ENCODE measurements around the gene ATL1.

- no peak for TF ChIP-seq ATF1 (CRISPR knock-in tag; IDR thresholded peaks at IDR 0.05)
- no peak for TF ChIP-seq TCF12 (IDR thresholded peaks at IDR 0.05)
- TF ChIP-seq TCF12 (CRISPR knock-in tag; IDR thresholded peaks at IDR 0.05), result no peak
- TF ChIP-seq SMC3 (IDR thresholded peaks at IDR 0.05; ENCODE audit: low read length), result no peak
- no peak for TF ChIP-seq FUBP1 (CRISPR knock-in tag; IDR thresholded peaks at IDR 0.05; ENCODE audit: borderline replicate concordance)
- TF ChIP-seq ZNF816 (CRISPR knock-in tag; IDR thresholded peaks at IDR 0.05; ENCODE audit: borderline replicate concordance), result no peak
- TF ChIP-seq EZH2 (conservative IDR thresholded peaks at IDR 0.05; ENCODE audit: low read depth, low read length), result no peak
- TF ChIP-seq ZNF24 (IDR thresholded peaks at IDR 0.05), result no peak
- TF ChIP-seq ATF7 (IDR thresholded peaks at IDR 0.05), result no peak
- TF ChIP-seq ATF7 (CRISPR knock-in tag; IDR thresholded peaks at IDR 0.05), result no peak
- TF ChIP-seq ERF (CRISPR knock-in tag; IDR thresholded peaks at IDR 0.05), result no peak
- TF ChIP-seq CEBPB (IDR thresholded peaks at IDR 0.05; ENCODE audit: borderline replicate concordance, low read depth, low read length), result no peak
- TF ChIP-seq XBP1 (CRISPR knock-in tag; IDR thresholded peaks at IDR 0.05), result no peak
- TF ChIP-seq ZNF609 (CRISPR knock-in tag; IDR thresholded peaks at IDR 0.05; ENCODE audit: borderline replicate concordance), result no peak
- TF ChIP-seq POLR2AphosphoS5 (IDR thresholded peaks at IDR 0.05; ENCODE audit: low read depth, low read length), result no peak
- no peak for TF ChIP-seq MXI1 (IDR thresholded peaks at IDR 0.05; ENCODE audit: borderline replicate concordance, low read depth, low read length)
These were observed 963 bp downstream of the ATL1 start for GRCh38 chr14:50560931-50561285.

Measured in HepG2 (cell line).